ENCODE data around the gene ZNF710. TPM values are rescaled to one million over a fixed set of nuclear protein-coding genes. Genes with fewer than 3 reads are reported as not detected.

ZNF710 gene
- 2.4 and 2.7 TPM in 2 replicates for polyA plus RNA-seq (2012; rRNA removed)
- 2.0 and 2.1 TPM in 2 replicates for polyA plus RNA-seq (2012; cell fraction: cytosol; rRNA removed)
- polyA plus RNA-seq (2012; cell fraction: nucleus; rRNA removed) = 8.4 and 9.2 TPM in 2 replicates

- DNase-seq = peak; percentile 91
- no peaks in the 10 kb centered on the region for H3K9me3 ChIP-seq
- peak within 1 kb of the TSS; percentile 99 for H2AFZ ChIP-seq (ENCODE audit: low read depth)
- no peaks in the 10 kb centered on the region for H3K9me2 ChIP-seq
- ChIA-PET CTCF (no interaction called here), POLR2A (interaction anchor here (0.6 kb wide), 1 partner anchor 89 kb away, joined by 3 read pairs; the partner anchor contains the start of gene ARPIN)
- H3K9ac ChIP-seq = peak within 1 kb of the TSS; percentile 79
- peaks cover 34% of the 10 kb centered on the region for H3K79me2 ChIP-seq (ENCODE audit: insufficient read depth)
- no peaks in the 10 kb centered on the region for H3F3A ChIP-seq (replicated peaks; ENCODE audit: insufficient read depth)
- TF ChIP-seq POLR2AphosphoS5 (IDR thresholded peaks at IDR 0.05; ENCODE audit: low read depth, low read length) (peak; percentile 39; the same call in 1 of the 2 replicates), EP300 (IDR thresholded peaks at IDR 0.05; ENCODE audit: borderline replicate concordance in 1 of 2, low read depth in 1 of 2, low read length in 1 of 2) (no peak), RFX5 (IDR thresholded peaks at IDR 0.05; ENCODE audit: low read length) (no peak), MAX (IDR thresholded peaks at IDR 0.05; ENCODE audit: low read depth) (peak; percentile 45), CTCF (IDR thresholded peaks at IDR 0.05) (no peak), SIN3A (IDR thresholded peaks at IDR 0.05; ENCODE audit: borderline replicate concordance, low read depth, low read length) (peak; percentile 57; the same call in 1 of the 2 replicates), TAF1 (IDR thresholded peaks at IDR 0.05; ENCODE audit: borderline replicate concordance, low read depth, low read length) (0 out of 2 replicates have a peak, but pooled peaks have one; percentile 35), CHD2 (IDR thresholded peaks at IDR 0.05; ENCODE audit: low read length, partially characterized antibody) (no peak), GABPA (IDR thresholded peaks at IDR 0.05; ENCODE audit: low read depth) (no peak)
- under 1% methylated on average over 21 of the region's 42 CpGs for whole genome bisulfite sequencing (ENCODE audit: low lambda C conversion rate)
- H3K27me3 ChIP-seq (ENCODE audit: insufficient read depth) = no peaks in the 10 kb centered on the region
- H3K4me3 ChIP-seq (ENCODE audit: low read depth in 2 of 2, low read length in 1 of 2) = peak within 1 kb of the TSS; percentile 59 to 66
- peak within 1 kb of the TSS; percentile 80 for H3K4me2 ChIP-seq
- H4K20me1 ChIP-seq (ENCODE audit: insufficient read depth) = no peaks in the 10 kb centered on the region
- peaks cover 16 to 22% of the 10 kb centered on the region in 2 experiments; a peak in 3 of 4 replicates for H3K4me1 ChIP-seq (ENCODE audit: control insufficient read depth in 1 of 2, insufficient read depth in 2 of 2, low read depth in 1 of 2, low read length in 1 of 2)
- no peaks in the 10 kb centered on the region for H3K36me3 ChIP-seq (replicated peaks in 1 of 2; ENCODE audit: control insufficient read depth in 1 of 2, insufficient read depth in 2 of 2, low read length in 1 of 2)
- peak within 1 kb of the TSS; percentile 51 to 83 for H3K27ac ChIP-seq (ENCODE audit: low read depth in 2 of 2, low read length in 1 of 2)
Observed at GRCh38 chr15:90001062-90001682, at the start of gene ZNF710. Gene ZNF710, plus strand, starts transcription at chr15:90001324. Its CDS starts 65,814 bp downstream, at chr15:90067138.

- Histone ChIP-seq H2AFZ (ENCODE audit: low read depth) (no peak overlapping the region), H3K27ac (ENCODE audit: low read depth in 2 of 2, low read length in 1 of 2) (no peak overlapping the region), H3K9ac (no peak overlapping the region), H3K27me3 (ENCODE audit: insufficient read depth) (no peaks in the 10 kb centered on the region), H3K9me3 (no peaks in the 10 kb centered on the region), H3K79me2 (ENCODE audit: insufficient read depth) (no peaks in the 10 kb centered on the region), H3F3A (replicated peaks; ENCODE audit: insufficient read depth) (no peaks in the 10 kb centered on the region), H3K36me3 (replicated peaks in 1 of 2; ENCODE audit: control insufficient read depth in 1 of 2, insufficient read depth in 2 of 2, low read length in 1 of 2) (no peaks in the 10 kb centered on the region), H3K9me2 (no peaks in the 10 kb centered on the region), H3K4me2 (no peak overlapping the region), H4K20me1 (ENCODE audit: insufficient read depth) (no peaks in the 10 kb centered on the region), H3K4me1 (ENCODE audit: control insufficient read depth in 1 of 2, insufficient read depth in 2 of 2, low read depth in 1 of 2, low read length in 1 of 2) (no peaks in the 10 kb centered on the region), H3K4me3 (ENCODE audit: low read depth in 2 of 2, low read length in 1 of 2) (no peak overlapping the region)
- POLR2A ChIA-PET = no interaction called here
- 26% methylated on average over 3 of the region's 3 CpGs for WGBS (ENCODE audit: low lambda C conversion rate)
- CTCF ChIA-PET = no interaction called here
- DNase-seq = no peak
- TF ChIP-seq EZH2phosphoT487 (IDR thresholded peaks at IDR 0.05; ENCODE audit: borderline replicate concordance, low read depth) (no peak), FOSL2 (IDR thresholded peaks at IDR 0.05; ENCODE audit: borderline replicate concordance, low read depth) (no peak), RAD21 (IDR thresholded peaks at IDR 0.05; ENCODE audit: low read length) (no peak), FOXJ3 (CRISPR knock-in tag; IDR thresholded peaks at IDR 0.05) (no peak), POLR2AphosphoS5 (IDR thresholded peaks at IDR 0.05; ENCODE audit: low read depth, low read length) (no peak), ZBTB33 (IDR thresholded peaks at IDR 0.05; ENCODE audit: borderline replicate concordance, low read depth) (no peak), REST (IDR thresholded peaks at IDR 0.05; ENCODE audit: low read depth, low read length) (no peak), RCOR1 (IDR thresholded peaks at IDR 0.05; ENCODE audit: low read length) (no peak), SIN3A (IDR thresholded peaks at IDR 0.05; ENCODE audit: borderline replicate concordance, low read depth, low read length) (no peak), CHD2 (IDR thresholded peaks at IDR 0.05; ENCODE audit: low read length, partially characterized antibody) (no peak), GATA2 (CRISPR knock-in tag; IDR thresholded peaks at IDR 0.05) (no peak), YY1 (IDR thresholded peaks at IDR 0.05; ENCODE audit: low read depth) (no peak)
Observed at GRCh38 chr15:89954541-89954940, 46.6 kb upstream of the ZNF710 start.
